ENCODE data around the gene GLUD1. TPM values are rescaled to one million over a fixed set of nuclear protein-coding genes. Genes with fewer than 3 reads are reported as not detected.

Gene GLUD1
- 162 TPM for total RNA-seq

DNA sequence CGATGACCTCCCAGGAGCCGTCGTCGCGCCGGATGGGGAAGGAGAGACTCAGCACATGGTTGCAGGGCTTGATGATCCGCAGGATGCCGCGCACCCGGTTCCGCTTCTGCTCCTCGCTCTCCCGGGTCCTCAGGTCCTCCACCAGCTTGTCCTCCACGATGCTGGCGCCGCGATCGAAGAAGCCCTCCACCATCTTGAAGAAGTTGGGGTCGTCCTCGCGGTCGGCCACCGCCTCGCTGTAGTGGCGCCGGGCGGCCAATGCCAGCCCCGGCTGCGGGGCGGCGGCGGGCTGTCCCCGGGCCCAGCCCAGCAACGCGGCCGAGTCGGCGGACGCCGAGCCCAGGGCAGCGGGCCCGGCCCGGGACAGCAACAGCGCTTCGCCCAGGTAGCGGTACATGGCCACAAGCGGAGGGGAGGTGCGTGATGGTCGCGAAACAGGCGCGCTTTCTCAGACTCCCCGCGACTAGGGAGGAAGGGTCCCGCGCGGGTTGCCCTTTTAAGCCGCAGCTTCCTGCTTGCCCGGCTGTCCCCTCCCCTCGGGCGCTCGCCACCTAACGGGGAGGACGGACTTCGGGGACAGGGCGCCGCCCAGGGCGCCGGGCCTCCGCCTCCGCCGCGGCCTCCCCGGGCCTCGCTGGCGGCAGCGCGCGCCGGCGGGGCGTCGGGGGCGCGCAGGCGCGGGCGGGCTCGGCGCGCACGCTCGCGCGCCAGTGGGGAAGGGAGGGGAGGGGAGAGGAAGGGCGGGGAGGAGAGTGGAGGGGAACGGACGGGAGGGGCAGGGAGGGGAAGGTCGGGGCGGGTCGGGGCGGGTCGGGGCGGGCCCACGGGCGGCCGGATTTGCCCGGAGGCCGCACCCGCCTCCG is at the start of gene GLUD1, which contains the start of gene SHLD2:
TSS of gene GLUD1 (minus strand) at position 471 of the 863 bp plus-strand sequence. CDS start at position 397, 74 bp downstream.
TSS of gene SHLD2 (plus strand) at position 834 of the 863 bp plus-strand sequence. CDS start 56,149 bp downstream, outside the sequence.

DNA sequence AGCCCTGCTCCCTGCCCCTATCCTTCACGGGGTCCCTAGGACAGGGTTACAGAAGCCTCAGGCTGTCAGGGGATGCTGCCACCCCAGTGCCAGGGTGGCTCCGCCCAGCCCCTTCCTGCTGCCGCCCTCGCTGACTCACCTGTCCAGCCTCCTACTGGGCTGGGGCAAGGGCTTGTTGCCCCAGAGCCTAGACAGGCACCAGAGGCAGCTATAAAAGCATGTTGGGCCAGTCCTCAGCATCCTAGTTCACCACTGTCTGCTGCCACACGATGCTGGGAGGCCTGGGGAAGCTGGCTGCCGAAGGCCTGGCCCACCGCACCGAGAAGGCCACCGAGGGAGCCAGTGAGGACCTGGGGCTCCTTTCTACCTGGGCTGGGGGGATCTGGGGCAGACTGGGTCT is 74.6 kb downstream of the GLUD1 start, which contains the start of gene FAM25A:
TSS of gene FAM25A (plus strand) at position 239 of the 400 bp plus-strand sequence. CDS start at position 270, 31 bp downstream.

Small RNA genes lying within 50 kb of the gene (small RNA-seq; reads per million reads assigned to genes)
- gene AL136982.5 (ENCODE audit: low replicate concordance) (not detected), gene FAM25A (ENCODE audit: low replicate concordance) (not detected), gene RNU6-529P (ENCODE audit: low replicate concordance) (not detected)

Other genes with a start within 250 kb of the GLUD1 start
- gene MMRN2, start 137.2 kb downstream of the GLUD1 start, total RNA-seq: 5.9 TPM
- gene SNCG, start 136.2 kb downstream of the GLUD1 start, total RNA-seq: 2.8 TPM
- not detected for gene ADIRF, start 126.4 kb downstream of the GLUD1 start, total RNA-seq
- not detected for gene FAM25A, start 74.5 kb downstream of the GLUD1 start, total RNA-seq
- 26.9 TPM for gene SHLD2, start 363 bp upstream of the GLUD1 start, total RNA-seq
- gene NUTM2A, start 130.6 kb upstream of the GLUD1 start, total RNA-seq: 3.1 TPM

Measured in parietal lobe (tissue), 2 donors.